GM12878 (cell line): ENCODE data around the gene SEMA3B. TPM values are rescaled to one million over a fixed set of nuclear protein-coding genes. Genes with fewer than 3 reads are reported as not detected.

ENCODE experiments used
- ATAC-seq: fragments of 200-7000 bp; cut with Tn5 transposase; 3 replicates; pipeline ENCODE4 v1.9.1; 2020; ENCODE audit warnings: mild to moderate bottlenecking, moderate library complexity
- BruUV-seq: library from RNA; stranded (reverse); fragments of 400-500 nt; replicated peaks from 2 replicates; lab custom pipeline; 2021; lab: Mats Ljungman, UMichigan
- CTCF ChIA-PET: fragments of 300-600 bp; sonication (Branson Sonifier 250); formaldehyde crosslinking; extraction: SDS; loops from one replicate; lab custom pipeline; 2021; ENCODE audit warnings: inconsistent platforms; lab: Yijun Ruan, JAX
- POLR2A ChIA-PET: fragments of 350-600 bp; formaldehyde crosslinking; extraction: SDS; loops from one replicate; lab custom pipeline; 2021; ENCODE audit warnings: inconsistent platforms; lab: Charles Lee
- RAD21 ChIA-PET: fragments of 300-600 bp; sonication (Branson Sonifier 250); formaldehyde crosslinking; loops from one replicate; lab custom pipeline; 2023; ENCODE audit warnings: antibody characterized with exemption; ENCODE audit not compliant: unreplicated experiment; lab: Charles Lee
- SMC1A ChIA-PET: fragments of 300-600 bp; sonication (Branson Sonifier 250); formaldehyde crosslinking; loops from one replicate; lab custom pipeline; 2023; ENCODE audit not compliant: unreplicated experiment, uncharacterized antibody; lab: Charles Lee
- DNase-seq: peaks from one replicate; pipeline ENCODE4 v3.0.0-alpha.2; 2011; ENCODE audit warnings: low read depth, low spot score
- FAIRE-seq: peaks from 3 replicates; lab custom pipeline; 2011; peaks lifted over from hg19 to GRCh38; lab: Jason Lieb, UNC
- H2AFZ ChIP-seq: 2 replicates; pipeline ENCODE4 v1.6.0; 2011; ENCODE audit warnings: low read depth, low read length, control low read depth; ENCODE audit not compliant: control insufficient read depth
- H3K27ac ChIP-seq: 2 replicates; pipeline ENCODE4 v1.5.1; 2011; ENCODE audit warnings: control low read depth; ENCODE audit not compliant: control insufficient read depth, insufficient read depth
- H3K27me3 ChIP-seq, 2 experiments: replicated peaks in 1 of 2; 2 replicates each; pipeline versions ENCODE4 v1.6.0 to v1.6.1; 2011; ENCODE audit warnings: low read length in 1 of 2; ENCODE audit not compliant: control insufficient read depth in 2 of 2, insufficient read depth in 2 of 2
- H3K36me3 ChIP-seq, 2 experiments: 2 replicates each; pipeline ENCODE4 v1.5.1; 2011; ENCODE audit warnings: low read length in 1 of 2; ENCODE audit not compliant: control insufficient read depth in 2 of 2, insufficient read depth in 2 of 2
- H3K4me1 ChIP-seq: 2 replicates; pipeline ENCODE4 v1.6.1; 2011; ENCODE audit warnings: mild to moderate bottlenecking, low read length, moderate library complexity, mixed read lengths; ENCODE audit not compliant: control insufficient read depth, insufficient read depth
- H3K4me2 ChIP-seq: 2 replicates; pipeline ENCODE4 v1.6.0; 2011; ENCODE audit warnings: control low read depth; ENCODE audit not compliant: control insufficient read depth, insufficient read depth
- H3K4me3 ChIP-seq: fragments of 200-600 bp; sonication (generic); 2 replicates; pipeline ENCODE4 v1.5.1; 2016
- H3K79me2 ChIP-seq: 2 replicates; pipeline ENCODE4 v1.6.0; 2011; ENCODE audit warnings: low read length; ENCODE audit not compliant: control insufficient read depth, insufficient read depth
- H3K9ac ChIP-seq: 2 replicates; pipeline ENCODE4 v1.8.0; 2011; ENCODE audit warnings: low read length, control low read depth, mixed read lengths; ENCODE audit not compliant: control insufficient read depth, insufficient read depth
- H3K9me3 ChIP-seq: replicated peaks from 3 replicates; pipeline ENCODE4 v1.5.1; 2011; ENCODE audit warnings: mild to moderate bottlenecking, low read length; ENCODE audit not compliant: control insufficient read depth, insufficient read depth
- H4K20me1 ChIP-seq: 2 replicates; pipeline ENCODE4 v1.6.0; 2011; ENCODE audit not compliant: control insufficient read depth, insufficient read depth
- CEBPZ ChIP-seq: fragments of 150-350 bp; IDR thresholded peaks from 2 replicates; pipeline ENCODE4 v1.6.1; 2016; ENCODE audit warnings: low read depth, low read length
- FOXK2 ChIP-seq: fragments of 450-650 bp; IDR thresholded peaks from 2 replicates; pipeline ENCODE4 v1.6.1; 2017; ENCODE audit warnings: mild to moderate bottlenecking, moderate library complexity
- HSF1 ChIP-seq: fragments of 150-350 bp; IDR thresholded peaks from 2 replicates; pipeline ENCODE4 v1.6.1; 2014; ENCODE audit warnings: mild to moderate bottlenecking, low read depth, low read length
- MEF2B ChIP-seq: fragments of 450-650 bp; IDR thresholded peaks from 2 replicates; pipeline ENCODE4 v1.6.1; 2018; ENCODE audit warnings: mild to moderate bottlenecking, moderate library complexity; ENCODE audit not compliant: partially characterized antibody, poor library complexity, severe bottlenecking
- MLLT1 ChIP-seq: fragments of 450-650 bp; IDR thresholded peaks from 2 replicates; pipeline ENCODE4 v1.6.1; 2016; ENCODE audit warnings: mild to moderate bottlenecking
- MTA3 ChIP-seq: IDR thresholded peaks from 2 replicates; pipeline ENCODE4 v1.6.1; 2012; ENCODE audit warnings: low read length, inconsistent platforms, borderline replicate concordance
- POLR2A ChIP-seq: IDR thresholded peaks from 2 replicates; pipeline ENCODE4 v1.6.1; 2011; ENCODE audit warnings: low read depth, mild to moderate bottlenecking, low read length
- ZBED1 ChIP-seq: IDR thresholded peaks from 2 replicates; pipeline ENCODE4 v1.6.1; 2016; ENCODE audit warnings: borderline replicate concordance
- ZNF217 ChIP-seq: fragments of 450-650 bp; IDR thresholded peaks from 2 replicates; pipeline ENCODE4 v1.6.1; 2017; ENCODE audit warnings: antibody characterized with exemption, mild to moderate bottlenecking
- ZSCAN29 ChIP-seq: fragments of 450-650 bp; IDR thresholded peaks from 2 replicates; pipeline ENCODE4 v1.6.1; 2017; ENCODE audit warnings: mild to moderate bottlenecking, moderate library complexity
- WGBS: methylation state at CpG from one replicate; pipeline ENCODE4 v1.1.6; 2016; ENCODE audit warnings: low lambda C conversion rate; ENCODE audit not compliant: insufficient replicate concordance, insufficient coverage; ENCODE audit errors: missing lambda C conversion rate; 5-methylcytosine and 5-hydroxymethylcytosine counted together
- in situ Hi-C: fragments of 300-500 bp; cut with MboI; formaldehyde crosslinking; loops from 9 replicates; pipeline ENCODE4 v1.14.3; 2018; ENCODE audit warnings: mixed read lengths
- intact Hi-C: fragments of 100-400 bp; cut with micrococcal nuclease; formaldehyde crosslinking; loops from one replicate; pipeline ENCODE4 v1.14.2; 2022; ENCODE audit not compliant: unreplicated experiment
- polyA plus RNA-seq, 11 experiments: library from polyadenylated mRNA; depleted of rRNA in 4 of 11; unstranded in 6 of 11; stranded (reverse) in 5 of 11; fragments of >200 nt; fragmentation: Nextera tagmentation in 4 of 11; fragmentation: Illumina TruSeq in 1 of 11; extraction: Ambion mirVana in 4 of 11; extraction: Trizol in 1 of 11; gene quantifications; 1 replicate in 1 of 11; 2 replicates in 10 of 11; pipeline versions ENCODE4 v1.2.1 to v1.2.3, GENCODE V29; 2011 to 2016; ENCODE audit warnings: inconsistent platforms in 2 of 11, missing spikeins in 2 of 11, low read depth in 1 of 11
- total RNA-seq, 4 experiments: library from RNA; depleted of rRNA in 3 of 4; stranded (reverse); fragments of >200 nt in 3 of 4; fragmentation: Illumina TruSeq in 1 of 4; extraction: Trizol in 1 of 4; gene quantifications; 2 replicates each; pipeline versions ENCODE4 v1.2.1 to v1.2.3, GENCODE V29; 2013 to 2021
- TF ChIP-seq, protein P1 (sequence below): fragments of 450-650 bp; IDR thresholded peaks from 2 replicates; pipeline ENCODE4 v1.6.1; 2017; ENCODE audit warnings: low read depth, mild to moderate bottlenecking, moderate library complexity
- TF ChIP-seq, protein P2 (sequence below): IDR thresholded peaks from 2 replicates; pipeline ENCODE4 v1.6.1; 2012; ENCODE audit warnings: low read depth, low read length, improper control_type of control experiment

The SEMA3B gene
- total and polyA plus RNA-seq, 10 of the 15 experiments (the other 5 are each of a cell fraction or from before 2014, with no cell fraction given): 0.06 to 0.59 (median 0.14) TPM; not detected in 2

GRCh38 chr3:50248387-50248786 is 20.6 kb upstream of the SEMA3B start (continued):
- no peak for TF ChIP-seq CEBPZ

DNA sequence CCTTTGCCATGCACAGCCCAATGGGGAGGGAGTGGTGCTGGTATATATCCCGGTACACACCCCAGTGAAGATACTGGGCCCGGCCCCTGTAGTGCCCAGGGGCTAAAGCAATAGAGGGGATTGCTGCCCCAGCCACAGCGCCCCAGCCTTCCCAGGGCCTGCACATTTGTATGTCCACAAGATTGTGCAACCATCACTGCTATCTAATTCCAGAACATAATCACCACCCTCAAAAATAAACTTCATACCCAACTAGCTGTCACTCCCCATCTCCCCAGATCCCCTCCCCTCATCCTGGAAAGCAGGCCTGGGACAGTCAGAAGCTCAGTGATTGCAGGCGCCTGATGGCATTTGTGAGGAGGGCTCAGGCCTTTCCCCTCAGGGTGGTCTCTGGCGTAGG is 19.5 kb upstream of the SEMA3B start:
- peaks cover 22% of the 10 kb centered on the region for H3K4me1 ChIP-seq
- no peak overlapping the region for H3K4me2 ChIP-seq
- H3K27ac ChIP-seq: no peak overlapping the region
- H3K27me3 ChIP-seq: no peaks in the 10 kb centered on the region
- TF ChIP-seq FOXK2 (no peak), POLR2A (no peak), ZNF217 (no peak), ZBED1 (no peak), MTA3 (no peak), MLLT1 (no peak), MEF2B (no peak), ZSCAN29 (no peak), HSF1 (no peak)
- TF ChIP-seq, protein P1, sequence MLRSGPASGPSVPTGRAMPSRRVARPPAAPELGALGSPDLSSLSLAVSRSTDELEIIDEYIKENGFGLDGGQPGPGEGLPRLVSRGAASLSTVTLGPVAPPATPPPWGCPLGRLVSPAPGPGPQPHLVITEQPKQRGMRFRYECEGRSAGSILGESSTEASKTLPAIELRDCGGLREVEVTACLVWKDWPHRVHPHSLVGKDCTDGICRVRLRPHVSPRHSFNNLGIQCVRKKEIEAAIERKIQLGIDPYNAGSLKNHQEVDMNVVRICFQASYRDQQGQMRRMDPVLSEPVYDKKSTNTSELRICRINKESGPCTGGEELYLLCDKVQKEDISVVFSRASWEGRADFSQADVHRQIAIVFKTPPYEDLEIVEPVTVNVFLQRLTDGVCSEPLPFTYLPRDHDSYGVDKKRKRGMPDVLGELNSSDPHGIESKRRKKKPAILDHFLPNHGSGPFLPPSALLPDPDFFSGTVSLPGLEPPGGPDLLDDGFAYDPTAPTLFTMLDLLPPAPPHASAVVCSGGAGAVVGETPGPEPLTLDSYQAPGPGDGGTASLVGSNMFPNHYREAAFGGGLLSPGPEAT: no peak
- TF ChIP-seq, protein P2, sequence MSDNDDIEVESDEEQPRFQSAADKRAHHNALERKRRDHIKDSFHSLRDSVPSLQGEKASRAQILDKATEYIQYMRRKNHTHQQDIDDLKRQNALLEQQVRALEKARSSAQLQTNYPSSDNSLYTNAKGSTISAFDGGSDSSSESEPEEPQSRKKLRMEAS: no peak
- H4K20me1 ChIP-seq: peaks cover 20% of the 10 kb centered on the region
- WGBS: 93% methylated on average over 5 of the region's 5 CpGs
- RAD21 ChIA-PET: interaction anchor here (4.1 kb wide), 1 partner anchor 21 kb away, joined by 73 read pairs; no protein-coding TSS in a partner anchor
- no peaks in the 10 kb centered on the region for H3K9me3 ChIP-seq
- POLR2A ChIA-PET: no interaction called here
- H3K79me2 ChIP-seq: peaks cover 57% of the 10 kb centered on the region
- ATAC-seq (no peak), DNase-seq (no peak), FAIRE-seq (no peak)
- H3K36me3 ChIP-seq: peaks cover 29 to 39% of the 10 kb centered on the region in 2 experiments
- CTCF ChIA-PET: interaction anchor here (1.8 kb wide), 2 partner anchors 22 to 57 kb away, joined by 4 to 9 read pairs; partner anchors contain the start of gene GNAT1
- in situ Hi-C loops: no loop called here
- H3K4me3 ChIP-seq: no peak overlapping the region
- BruUV-seq: no TSS peak
- SMC1A ChIA-PET: interaction anchor here (1.3 kb wide), 1 partner anchor 55 kb away, joined by 3 read pairs; no protein-coding TSS in a partner anchor
- intact Hi-C loops: no loop called here
- H3K9ac ChIP-seq: no peak overlapping the region
- no peak overlapping the region for H2AFZ ChIP-seq
